Stimulated activated CD4-positive, alpha-beta T cell treated with anti-CD3 and anti-CD28 coated beads, Interleukin-4, amount 100 ng/mL, for 48 hours (primary cell): ENCODE measurements around the gene HCFC1R1.

ENCODE experiments used
- DNase-seq, 2 donors: peaks; one replicate each; pipeline ENCODE4 v3.0.0-alpha.2; 2020; ENCODE audit warnings: low read depth in 2 of 2

Gene HCFC1R1

GRCh38 chr16:3035972-3036725, 12.4 kb upstream of the HCFC1R1 start:
- no peak for DNase-seq

GRCh38 chr16:3035289-3035971, 11.7 kb upstream of the HCFC1R1 start:
- DNase-seq: no peak

GRCh38 chr16:3032624-3033023, 8.9 kb upstream of the HCFC1R1 start:
- no peak for DNase-seq

- DNase-seq: no peak
These were observed 6.8 kb upstream of the HCFC1R1 start for GRCh38 chr16:3030222-3031212.

- DNase-seq: peak in 1 of 2 donors; percentile 45
These were observed 5.9 kb upstream of the HCFC1R1 start for GRCh38 chr16:3029491-3030221.

- no peak for DNase-seq
These were observed 5.1 kb upstream of the HCFC1R1 start for GRCh38 chr16:3028716-3029319.

GRCh38 chr16:3027983-3028715, 4.4 kb upstream of the HCFC1R1 start:
- DNase-seq: peak; percentile 85 to 92

GRCh38 chr16:3027489-3027795, 3.7 kb upstream of the HCFC1R1 start:
- no peak for DNase-seq

- no peak for DNase-seq
These were observed 3.1 kb upstream of the HCFC1R1 start for GRCh38 chr16:3026609-3027488.

GRCh38 chr16:3026003-3026378, 2.2 kb upstream of the HCFC1R1 start:
- no peak for DNase-seq

GRCh38 chr16:3025032-3026002, 1.6 kb upstream of the HCFC1R1 start:
- no peak for DNase-seq

GRCh38 chr16:3023415-3023668, 400 bp downstream of the HCFC1R1 start:
- no peak for DNase-seq

- DNase-seq: no peak
These were observed 893 bp downstream of the HCFC1R1 start for GRCh38 chr16:3022684-3023414.

- peak; percentile 88 to 93 for DNase-seq
These were observed 1.5 kb downstream of the HCFC1R1 start for GRCh38 chr16:3022208-3022683.

- peak; percentile 82 to 91 for DNase-seq
These were observed 2.1 kb downstream of the HCFC1R1 start for GRCh38 chr16:3021449-3022207.

- DNase-seq: no peak
These were observed 2.9 kb downstream of the HCFC1R1 start for GRCh38 chr16:3020604-3021448.
